Testis (tissue), 2 donors: Measurements from ENCODE around the gene CAMTA1.

Experiments
- POLR2A ChIP-seq: fragments of 450-650 bp; IDR thresholded peaks from one replicate; pipeline ENCODE4 v1.6.1; 2017; ENCODE audit warnings: antibody characterized with exemption, mild to moderate bottlenecking, moderate library complexity
- TF ChIP-seq, protein P1 (sequence below), 3 experiments: fragments of 450-650 bp in 2 of 3; fragments of 200-600 bp in 1 of 3; sonication (generic) in 1 of 3; IDR thresholded peaks; one replicate each; pipeline ENCODE4 v1.5.1; 2016 to 2019; ENCODE audit warnings: antibody characterized with exemption in 3 of 3, mild to moderate bottlenecking in 2 of 3, moderate library complexity in 1 of 3

DNA sequence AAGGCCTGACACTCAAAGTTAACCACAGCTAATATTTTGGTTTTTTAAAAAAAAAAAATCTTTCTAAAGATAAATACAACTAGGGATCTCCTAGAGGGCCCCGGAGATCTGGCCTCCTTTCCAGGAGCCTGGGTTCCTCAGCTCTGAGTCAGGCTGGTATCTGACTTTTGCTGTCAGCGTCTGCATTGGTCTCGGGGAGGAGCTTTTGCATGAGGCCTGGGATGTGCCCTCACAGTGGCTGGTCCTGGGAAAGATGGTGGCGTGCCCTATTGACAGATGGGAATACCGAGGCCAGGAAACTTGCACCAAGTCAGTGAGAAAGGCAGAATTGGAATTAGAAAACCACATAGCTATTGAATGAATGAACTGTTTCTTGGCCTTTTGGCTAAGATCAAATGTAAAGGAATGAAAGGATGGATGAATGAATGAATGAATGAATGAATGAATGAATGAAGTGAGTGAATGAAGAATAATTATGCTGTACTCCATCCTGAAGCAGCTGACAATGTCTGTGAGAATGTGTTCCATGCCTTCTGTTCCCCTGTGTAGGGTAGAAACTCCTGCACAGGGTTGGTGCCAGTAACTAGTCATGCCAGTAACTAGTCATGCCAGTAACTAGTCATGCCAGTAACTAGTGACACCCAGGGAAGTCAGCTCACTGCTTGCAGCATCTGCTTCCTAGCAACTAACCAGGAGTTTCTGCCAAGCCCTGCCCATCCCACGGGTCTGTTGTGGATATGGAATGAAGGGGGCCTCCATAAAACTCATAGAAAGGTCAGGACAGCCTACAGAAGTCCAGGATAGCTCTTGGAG, 743.3 kb downstream of the CAMTA1 start:
- TF ChIP-seq, protein P1, sequence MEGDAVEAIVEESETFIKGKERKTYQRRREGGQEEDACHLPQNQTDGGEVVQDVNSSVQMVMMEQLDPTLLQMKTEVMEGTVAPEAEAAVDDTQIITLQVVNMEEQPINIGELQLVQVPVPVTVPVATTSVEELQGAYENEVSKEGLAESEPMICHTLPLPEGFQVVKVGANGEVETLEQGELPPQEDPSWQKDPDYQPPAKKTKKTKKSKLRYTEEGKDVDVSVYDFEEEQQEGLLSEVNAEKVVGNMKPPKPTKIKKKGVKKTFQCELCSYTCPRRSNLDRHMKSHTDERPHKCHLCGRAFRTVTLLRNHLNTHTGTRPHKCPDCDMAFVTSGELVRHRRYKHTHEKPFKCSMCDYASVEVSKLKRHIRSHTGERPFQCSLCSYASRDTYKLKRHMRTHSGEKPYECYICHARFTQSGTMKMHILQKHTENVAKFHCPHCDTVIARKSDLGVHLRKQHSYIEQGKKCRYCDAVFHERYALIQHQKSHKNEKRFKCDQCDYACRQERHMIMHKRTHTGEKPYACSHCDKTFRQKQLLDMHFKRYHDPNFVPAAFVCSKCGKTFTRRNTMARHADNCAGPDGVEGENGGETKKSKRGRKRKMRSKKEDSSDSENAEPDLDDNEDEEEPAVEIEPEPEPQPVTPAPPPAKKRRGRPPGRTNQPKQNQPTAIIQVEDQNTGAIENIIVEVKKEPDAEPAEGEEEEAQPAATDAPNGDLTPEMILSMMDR (IDR thresholded peaks at IDR 0.05) = no peak
- no peak for TF ChIP-seq POLR2A
